Sigmoid colon (tissue), 4 donors: ENCODE measurements around the gene HSBP1L1.

Experiments
- EP300 ChIP-seq, 4 donors: sonication (generic); formaldehyde crosslinking; IDR thresholded peaks; one replicate each; pipeline ENCODE4 v1.6.1; 2017; ENCODE audit warnings: antibody characterized with exemption in 4 of 4
- TF ChIP-seq, protein P1 (sequence below), 4 experiments: fragments of 450-650 bp in 3 of 4; fragments of 200-600 bp in 1 of 4; IDR thresholded peaks; one replicate each; pipeline ENCODE4 v1.5.1; 2016 to 2019; ENCODE audit warnings: antibody characterized with exemption in 4 of 4, mild to moderate bottlenecking in 3 of 4, moderate library complexity in 2 of 4

DNA sequence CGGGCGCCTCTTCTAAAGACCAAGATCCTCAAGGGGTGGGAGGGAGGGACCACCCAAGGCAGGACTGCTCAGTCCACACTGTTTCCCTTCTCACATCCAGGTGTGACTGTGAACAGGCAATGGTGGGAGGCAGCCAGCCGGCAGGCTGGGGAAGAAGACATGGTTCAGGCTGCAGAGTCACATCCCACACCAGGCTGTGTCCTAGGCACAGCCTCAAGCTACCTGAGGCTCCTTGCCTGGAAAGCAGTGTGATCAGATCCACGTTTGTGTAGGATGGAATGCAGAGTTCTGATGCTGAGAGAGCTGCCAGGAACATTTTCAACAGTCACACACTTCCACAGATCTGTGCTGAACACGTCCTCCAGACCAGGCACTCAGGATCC is 29.4 kb upstream of the HSBP1L1 start:
- no peak for TF ChIP-seq EP300 (IDR thresholded peaks at IDR 0.05)
- TF ChIP-seq, protein P1, sequence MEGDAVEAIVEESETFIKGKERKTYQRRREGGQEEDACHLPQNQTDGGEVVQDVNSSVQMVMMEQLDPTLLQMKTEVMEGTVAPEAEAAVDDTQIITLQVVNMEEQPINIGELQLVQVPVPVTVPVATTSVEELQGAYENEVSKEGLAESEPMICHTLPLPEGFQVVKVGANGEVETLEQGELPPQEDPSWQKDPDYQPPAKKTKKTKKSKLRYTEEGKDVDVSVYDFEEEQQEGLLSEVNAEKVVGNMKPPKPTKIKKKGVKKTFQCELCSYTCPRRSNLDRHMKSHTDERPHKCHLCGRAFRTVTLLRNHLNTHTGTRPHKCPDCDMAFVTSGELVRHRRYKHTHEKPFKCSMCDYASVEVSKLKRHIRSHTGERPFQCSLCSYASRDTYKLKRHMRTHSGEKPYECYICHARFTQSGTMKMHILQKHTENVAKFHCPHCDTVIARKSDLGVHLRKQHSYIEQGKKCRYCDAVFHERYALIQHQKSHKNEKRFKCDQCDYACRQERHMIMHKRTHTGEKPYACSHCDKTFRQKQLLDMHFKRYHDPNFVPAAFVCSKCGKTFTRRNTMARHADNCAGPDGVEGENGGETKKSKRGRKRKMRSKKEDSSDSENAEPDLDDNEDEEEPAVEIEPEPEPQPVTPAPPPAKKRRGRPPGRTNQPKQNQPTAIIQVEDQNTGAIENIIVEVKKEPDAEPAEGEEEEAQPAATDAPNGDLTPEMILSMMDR (IDR thresholded peaks at IDR 0.05) = no peak
